GM18508 (cell line): ENCODE data around the gene ITGAE.
A peak's percentile ranks its signal among the peaks of the same experiment; 100 is the strongest.

Experiments used
- ATAC-seq: cut with Tn5 transposase; IDR thresholded peaks from one replicate; pipeline ENCODE4 v1.9.1; 2021; ENCODE audit warnings: moderate number of reproducible peaks; ENCODE audit not compliant: insufficient read depth, unreplicated experiment

ITGAE gene

DNA sequence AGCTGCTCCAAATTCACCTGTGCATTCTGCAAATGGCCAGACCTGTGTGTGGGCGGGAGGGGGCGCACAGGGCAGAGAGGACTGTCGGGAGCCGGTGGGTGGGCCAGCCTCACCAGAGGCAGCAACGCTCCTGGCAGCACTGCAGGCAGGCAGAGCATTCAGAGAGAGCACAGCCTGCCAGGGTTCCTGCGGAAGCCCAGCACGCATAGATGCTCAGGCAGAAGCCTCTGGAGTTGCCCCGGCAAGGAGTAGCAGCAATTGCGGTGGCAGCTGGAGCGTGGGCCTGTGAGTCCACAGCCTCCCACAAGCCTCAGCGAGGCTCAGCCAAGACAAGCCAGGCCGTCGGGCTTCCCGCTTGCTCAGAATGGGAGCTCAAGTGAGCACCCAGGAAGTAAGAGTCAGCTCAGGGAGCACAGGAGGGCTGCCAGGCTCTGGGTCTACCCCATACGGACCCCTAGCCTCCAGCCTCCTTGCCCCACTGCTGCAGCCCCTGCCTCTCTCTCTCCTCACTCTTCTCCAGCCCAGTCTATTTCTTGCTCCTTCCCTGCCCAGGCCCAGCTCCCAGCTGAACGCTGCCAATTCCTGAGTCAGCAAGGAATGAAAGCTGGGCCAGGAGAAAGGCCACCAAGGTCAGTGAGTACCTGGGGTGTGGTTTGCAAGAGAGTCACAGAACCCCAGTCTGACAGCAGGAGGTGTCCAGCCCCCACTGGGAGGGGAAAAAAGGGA is 122.7 kb downstream of the ITGAE start:
- no peak for ATAC-seq

- no peak for ATAC-seq
These were observed 125.1 kb downstream of the ITGAE start for GRCh38 chr17:3675886-3676285.

- ATAC-seq = no peak
These were observed 128.4 kb downstream of the ITGAE start for GRCh38 chr17:3672571-3672970.

GRCh38 chr17:3669548-3669947 is 131.4 kb downstream of the ITGAE start:
- ATAC-seq = no peak

- ATAC-seq = no peak
These were observed 132.0 kb downstream of the ITGAE start for GRCh38 chr17:3669085-3669347.

GRCh38 chr17:3668279-3669084 is 132.5 kb downstream of the ITGAE start, which contains the start of the genes EMC6 and TAX1BP3:
Gene EMC6 (plus strand): TSS chr17:3668812. CDS start chr17:3669147, 335 bp downstream.
Gene TAX1BP3 (minus strand): TSS chr17:3668578. CDS start chr17:3668526, 52 bp downstream.
- ATAC-seq = peak; percentile 56

- peak; percentile 5 for ATAC-seq
These were observed 133.4 kb downstream of the ITGAE start for GRCh38 chr17:3667366-3668278.

GRCh38 chr17:3666516-3666915 is 134.5 kb downstream of the ITGAE start:
- ATAC-seq = no peak

GRCh38 chr17:3665834-3666233 is 135.2 kb downstream of the ITGAE start:
- no peak for ATAC-seq
